Colonic mucosa (tissue), 4 donors: Measurements from ENCODE around the gene MX2. TPM values are rescaled to one million over a fixed set of nuclear protein-coding genes. Genes with fewer than 3 reads are reported as not detected.
A peak's percentile ranks its signal among the peaks of the same experiment; 100 is the strongest.

Experiments used
- DNase-seq: peaks from one replicate; pipeline ENCODE4 v3.0.0-alpha.2; 2020
- H3K27ac ChIP-seq: fragments of 200-600 bp; one replicate; pipeline ENCODE4 v1.8.0; 2021
- H3K27me3 ChIP-seq: fragments of 200-600 bp; one replicate; pipeline ENCODE4 v1.8.0; 2021
- H3K36me3 ChIP-seq: fragments of 200-600 bp; one replicate; pipeline ENCODE4 v1.8.0; 2021
- H3K4me1 ChIP-seq: fragments of 200-600 bp; one replicate; pipeline ENCODE4 v1.8.0; 2021; ENCODE audit warnings: mild to moderate bottlenecking
- H3K4me3 ChIP-seq: fragments of 200-600 bp; one replicate; pipeline ENCODE4 v1.8.0; 2021
- H3K9ac ChIP-seq, 2 donors: one replicate each; pipeline ENCODE4 v1.7.0; 2013; ENCODE audit warnings: control low read depth in 2 of 2, low read depth in 2 of 2, low read length in 2 of 2
- H3K9me3 ChIP-seq: fragments of 200-600 bp; one replicate; pipeline ENCODE4 v1.8.0; 2021
- intact Hi-C: fragments of 100-400 bp; cut with DNase I; formaldehyde crosslinking; loops from one replicate; pipeline ENCODE4 v1.14.1; 2022
- total RNA-seq, 2 donors: library from RNA; stranded (reverse); fragmentation: NEBNext Ultra II Directional in 1 of 2; extraction: Animal tissue kit (Norgen Biotek cat#: 25700) in 1 of 2; gene quantifications; one replicate each; pipeline ENCODE4 v1.2.1, GENCODE V29; 2021
- TF ChIP-seq, protein P1 (sequence below): fragments of 200-600 bp; IDR thresholded peaks from one replicate; pipeline ENCODE4 v1.8.0; 2022; ENCODE audit warnings: antibody characterized with exemption, mild to moderate bottlenecking
- donor health status: healthy.
- donor health status: DM: no; HTN: no; CAD: no.
- donor health status: DM: no; HTN: no; CAD: no.

MX2 gene
- total RNA-seq, 2 donors from 2014 or later = 2.0 to 2.5 TPM

- no peak overlapping the region for H3K4me3 ChIP-seq
- no peaks in the 10 kb centered on the region for H3K27me3 ChIP-seq
- no peaks in the 10 kb centered on the region for H3K4me1 ChIP-seq
- no peak for DNase-seq
- H3K9me3 ChIP-seq = no peaks in the 10 kb centered on the region
- intact Hi-C loops = no loop called here
- H3K9ac ChIP-seq = no peak overlapping the region
- H3K27ac ChIP-seq = no peak overlapping the region
- TF ChIP-seq, protein P1, sequence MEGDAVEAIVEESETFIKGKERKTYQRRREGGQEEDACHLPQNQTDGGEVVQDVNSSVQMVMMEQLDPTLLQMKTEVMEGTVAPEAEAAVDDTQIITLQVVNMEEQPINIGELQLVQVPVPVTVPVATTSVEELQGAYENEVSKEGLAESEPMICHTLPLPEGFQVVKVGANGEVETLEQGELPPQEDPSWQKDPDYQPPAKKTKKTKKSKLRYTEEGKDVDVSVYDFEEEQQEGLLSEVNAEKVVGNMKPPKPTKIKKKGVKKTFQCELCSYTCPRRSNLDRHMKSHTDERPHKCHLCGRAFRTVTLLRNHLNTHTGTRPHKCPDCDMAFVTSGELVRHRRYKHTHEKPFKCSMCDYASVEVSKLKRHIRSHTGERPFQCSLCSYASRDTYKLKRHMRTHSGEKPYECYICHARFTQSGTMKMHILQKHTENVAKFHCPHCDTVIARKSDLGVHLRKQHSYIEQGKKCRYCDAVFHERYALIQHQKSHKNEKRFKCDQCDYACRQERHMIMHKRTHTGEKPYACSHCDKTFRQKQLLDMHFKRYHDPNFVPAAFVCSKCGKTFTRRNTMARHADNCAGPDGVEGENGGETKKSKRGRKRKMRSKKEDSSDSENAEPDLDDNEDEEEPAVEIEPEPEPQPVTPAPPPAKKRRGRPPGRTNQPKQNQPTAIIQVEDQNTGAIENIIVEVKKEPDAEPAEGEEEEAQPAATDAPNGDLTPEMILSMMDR = no peak
- no peaks in the 10 kb centered on the region for H3K36me3 ChIP-seq
Measured at GRCh38 chr21:41367301-41367944, 5.6 kb downstream of the MX2 start.

DNA sequence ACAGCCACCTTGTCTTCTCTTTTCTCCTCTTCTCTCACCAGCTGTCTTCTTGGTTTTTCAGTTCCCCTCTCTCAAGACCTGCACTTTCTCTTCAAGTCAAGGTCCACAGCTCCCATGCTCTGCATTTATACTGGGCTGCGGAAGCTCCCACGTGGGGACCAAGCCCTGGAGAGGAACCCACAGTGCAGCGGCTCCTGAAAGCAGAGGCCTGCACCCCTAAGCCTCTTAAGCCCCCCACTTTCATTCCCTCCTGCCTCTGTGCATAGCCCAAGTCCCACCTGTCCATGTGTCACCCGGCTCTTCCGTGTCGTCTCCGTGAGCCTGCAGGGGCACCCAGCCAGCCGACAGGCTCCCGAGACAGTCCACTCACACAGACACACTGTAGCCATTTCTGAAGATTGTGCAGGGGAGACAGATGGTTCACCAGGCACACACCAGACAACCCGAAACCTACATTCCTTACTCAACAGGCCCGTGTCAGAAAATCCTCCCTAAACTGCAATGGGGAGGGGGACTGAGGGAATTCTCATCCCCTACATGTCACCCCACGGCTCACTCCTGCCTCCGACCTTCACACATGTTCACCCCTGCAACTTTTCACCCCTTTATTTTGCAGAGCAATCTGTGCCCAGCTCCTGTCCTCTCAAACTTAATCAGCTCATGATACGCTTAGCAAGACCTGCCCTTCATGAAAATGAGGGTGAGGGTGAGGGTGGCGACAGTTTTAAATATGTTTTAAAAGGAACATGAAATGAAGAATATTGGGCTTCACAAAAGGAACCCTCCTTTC is 6.3 kb downstream of the MX2 start:
- intact Hi-C loops = no loop called here
- Histone ChIP-seq H3K27ac (no peak overlapping the region), H3K4me3 (no peak overlapping the region)

DNA sequence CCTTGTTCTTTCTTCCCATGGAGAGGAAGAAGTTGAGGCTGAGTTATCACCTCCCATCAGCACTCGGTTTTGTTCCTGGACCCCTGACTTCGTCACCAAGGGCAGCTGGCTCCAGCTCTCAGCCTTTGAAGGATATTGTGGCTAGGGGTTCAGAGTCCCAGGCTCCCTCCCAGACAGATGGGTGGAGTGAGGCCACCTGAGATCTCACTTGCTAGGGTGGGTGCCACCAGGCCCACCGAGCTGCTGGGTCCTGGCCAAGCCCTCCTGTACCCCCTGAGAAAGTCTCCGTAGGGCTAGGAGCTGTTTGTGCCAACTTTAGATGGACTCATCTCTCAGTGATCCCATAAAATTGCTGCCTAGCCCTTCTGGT is 6.9 kb downstream of the MX2 start:
- H3K27ac ChIP-seq = peak overlapping the region; percentile 19
- intact Hi-C loops = no loop called here

More for the DNA sequence above, 6.3 kb downstream of the MX2 start:
- Histone ChIP-seq H3K27me3 (no peaks in the 10 kb centered on the region), H3K9ac (no peak overlapping the region), H3K4me1 (no peaks in the 10 kb centered on the region), H3K36me3 (no peaks in the 10 kb centered on the region), H3K9me3 (no peaks in the 10 kb centered on the region)
- DNase-seq = no peak
- TF ChIP-seq, protein P1 = no peak

GRCh38 chr21:41369105-41369919 is 7.5 kb downstream of the MX2 start:
- Histone ChIP-seq H3K9ac (peak overlapping the region in 1 of 2 donors; percentile 16), H3K27me3 (no peaks in the 10 kb centered on the region), H3K4me1 (no peaks in the 10 kb centered on the region), H3K9me3 (no peaks in the 10 kb centered on the region), H3K36me3 (no peaks in the 10 kb centered on the region), H3K27ac (peak overlapping the region; percentile 19), H3K4me3 (peak overlapping the region; percentile 19)
- TF ChIP-seq, protein P1 = no peak
- DNase-seq = no peak
- intact Hi-C loops = no loop called here

More for the DNA sequence above, 6.9 kb downstream of the MX2 start:
- TF ChIP-seq, protein P1 = no peak
- H3K4me1 ChIP-seq = no peaks in the 10 kb centered on the region
- no peak overlapping the region for H3K4me3 ChIP-seq
- no peaks in the 10 kb centered on the region for H3K36me3 ChIP-seq
- DNase-seq = no peak
- no peaks in the 10 kb centered on the region for H3K27me3 ChIP-seq
- no peaks in the 10 kb centered on the region for H3K9me3 ChIP-seq
- peak overlapping the region in 1 of 2 donors; percentile 16 for H3K9ac ChIP-seq
